HG02759 (cell line): ENCODE results near the gene SEMA4D.
"Not testable (repeated sequence)": the region's sequence is repeated elsewhere in the genome, so short reads cannot be mapped to it uniquely, and the experiment has no call there.

Source experiments
- ATAC-seq: cut with Tn5 transposase; IDR thresholded peaks from one replicate; pipeline ENCODE4 v1.9.1; 2021; ENCODE audit warnings: mild to moderate bottlenecking, moderate library complexity; ENCODE audit not compliant: unreplicated experiment

Gene SEMA4D

DNA sequence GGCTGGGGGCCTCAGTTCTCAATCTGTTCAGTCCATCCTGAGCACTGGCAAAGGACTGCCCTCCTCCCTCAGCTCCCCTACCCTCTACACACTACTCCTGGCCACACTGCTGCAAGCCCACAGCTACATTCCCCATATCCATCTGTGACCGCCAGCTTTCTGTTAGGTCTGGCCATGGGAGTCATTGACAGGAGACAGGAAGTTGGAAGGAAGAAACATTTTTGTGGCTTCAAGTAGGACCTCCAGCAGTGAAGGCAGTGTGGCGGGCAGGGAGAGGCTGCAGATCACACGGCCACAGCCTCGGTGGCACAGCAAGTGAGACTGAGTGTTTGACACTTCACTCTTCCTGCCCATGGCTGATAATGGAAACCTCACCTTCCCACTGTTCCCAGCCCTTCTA lies 123.7 kb downstream of the SEMA4D start:
- no peak for ATAC-seq

DNA sequence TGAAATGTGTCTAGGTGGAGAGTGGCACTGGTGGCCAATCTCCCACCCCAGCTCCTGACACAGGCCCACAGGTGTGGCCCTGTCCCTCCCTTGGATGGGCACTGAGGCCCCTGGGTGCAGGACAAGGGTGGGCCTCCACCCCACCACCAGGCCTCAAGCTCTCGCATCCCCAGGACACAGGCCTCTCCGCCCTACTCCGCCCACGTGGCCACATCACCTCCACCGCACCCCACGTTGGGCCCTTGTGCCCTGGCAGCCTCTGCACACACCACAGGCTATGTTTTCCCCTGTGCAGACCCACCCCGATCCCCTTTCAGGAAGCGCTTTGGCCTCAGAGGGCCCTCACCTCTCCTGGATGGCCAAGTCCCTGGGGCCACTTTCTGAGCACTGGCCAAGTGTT lies 124.9 kb downstream of the SEMA4D start:
- ATAC-seq, result no peak

DNA sequence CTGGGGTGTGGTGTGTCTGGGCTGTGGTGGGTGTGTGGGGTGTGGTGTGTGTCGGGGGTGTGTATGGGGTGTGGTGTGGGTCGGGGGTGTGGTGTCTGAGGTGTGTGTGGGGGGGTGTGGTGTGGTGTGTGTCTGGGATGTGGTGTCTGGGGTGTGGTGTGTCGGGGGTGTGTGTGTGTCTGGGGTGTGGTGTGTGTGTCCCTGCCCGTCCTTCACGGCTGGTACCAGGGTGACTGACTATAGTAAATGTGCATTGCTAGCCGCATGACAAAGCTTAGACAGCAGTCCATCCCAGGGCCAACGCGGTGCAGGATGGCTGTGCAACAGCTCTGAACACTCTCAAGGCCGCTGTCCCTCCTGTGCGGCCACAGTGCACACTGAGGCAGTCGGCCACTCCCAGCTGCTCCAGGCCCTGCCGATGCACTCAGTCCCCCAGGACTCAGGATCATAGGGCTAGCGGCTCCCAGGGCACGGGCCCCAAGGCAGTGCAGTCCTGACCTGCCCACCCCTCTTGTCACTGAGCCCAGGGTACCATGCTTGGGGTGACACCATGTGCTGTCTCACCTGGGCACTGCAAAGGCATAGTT lies 125.6 kb downstream of the SEMA4D start:
- ATAC-seq, result no peak

- ATAC-seq, result not testable (repeated sequence)
These were observed 126.1 kb downstream of the SEMA4D start for GRCh38 chr9:89371791-89372190.

- ATAC-seq, result no peak
These were observed 127.3 kb downstream of the SEMA4D start for GRCh38 chr9:89370593-89370992.

- no peak for ATAC-seq
These were observed 128.9 kb downstream of the SEMA4D start for GRCh38 chr9:89368978-89369377.

DNA sequence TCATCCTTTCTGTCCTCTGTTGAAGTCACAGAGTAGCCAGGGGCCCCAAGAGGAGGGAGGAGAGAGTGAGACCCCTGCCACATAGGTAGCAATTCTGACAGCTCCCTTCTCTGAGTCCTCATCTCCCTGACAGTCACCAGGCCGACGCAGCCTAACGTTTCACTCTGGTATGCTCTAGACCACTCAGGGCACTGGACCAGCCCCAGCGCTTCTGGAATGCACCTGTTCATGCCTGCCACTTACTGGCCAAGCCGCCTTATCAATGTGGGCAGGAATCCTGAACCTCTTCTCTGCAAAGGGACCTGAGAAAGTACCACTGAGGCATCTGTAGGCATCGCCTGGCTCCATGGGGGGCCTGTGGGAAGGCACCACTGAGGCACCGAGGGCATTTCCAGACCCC lies 129.4 kb downstream of the SEMA4D start:
- no peak for ATAC-seq

GRCh38 chr9:89367726-89368437 lies 130.0 kb downstream of the SEMA4D start:
- no peak for ATAC-seq

- ATAC-seq, result no peak
These were observed 130.6 kb downstream of the SEMA4D start for GRCh38 chr9:89367281-89367680.

- ATAC-seq, result no peak
These were observed 131.2 kb downstream of the SEMA4D start for GRCh38 chr9:89366711-89367110.

DNA sequence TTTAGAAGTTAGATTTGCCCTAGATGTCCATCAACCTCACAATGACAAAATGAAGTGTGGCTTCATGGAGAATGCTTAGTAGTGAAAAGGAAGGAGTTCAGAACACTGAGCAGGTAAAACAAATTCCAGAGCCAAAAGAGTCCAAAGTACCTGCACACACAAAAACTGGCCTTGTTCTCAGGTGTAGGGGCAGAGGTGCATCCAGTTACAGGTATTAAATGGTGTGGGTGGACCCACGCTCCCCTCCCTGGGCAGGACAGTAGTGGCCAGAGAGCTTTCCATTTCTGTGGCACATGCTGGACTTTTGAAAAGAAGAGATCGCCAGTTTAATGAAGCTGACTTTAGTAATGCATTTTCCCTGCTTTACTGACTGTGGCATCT lies 132.4 kb downstream of the SEMA4D start:
- no peak for ATAC-seq

DNA sequence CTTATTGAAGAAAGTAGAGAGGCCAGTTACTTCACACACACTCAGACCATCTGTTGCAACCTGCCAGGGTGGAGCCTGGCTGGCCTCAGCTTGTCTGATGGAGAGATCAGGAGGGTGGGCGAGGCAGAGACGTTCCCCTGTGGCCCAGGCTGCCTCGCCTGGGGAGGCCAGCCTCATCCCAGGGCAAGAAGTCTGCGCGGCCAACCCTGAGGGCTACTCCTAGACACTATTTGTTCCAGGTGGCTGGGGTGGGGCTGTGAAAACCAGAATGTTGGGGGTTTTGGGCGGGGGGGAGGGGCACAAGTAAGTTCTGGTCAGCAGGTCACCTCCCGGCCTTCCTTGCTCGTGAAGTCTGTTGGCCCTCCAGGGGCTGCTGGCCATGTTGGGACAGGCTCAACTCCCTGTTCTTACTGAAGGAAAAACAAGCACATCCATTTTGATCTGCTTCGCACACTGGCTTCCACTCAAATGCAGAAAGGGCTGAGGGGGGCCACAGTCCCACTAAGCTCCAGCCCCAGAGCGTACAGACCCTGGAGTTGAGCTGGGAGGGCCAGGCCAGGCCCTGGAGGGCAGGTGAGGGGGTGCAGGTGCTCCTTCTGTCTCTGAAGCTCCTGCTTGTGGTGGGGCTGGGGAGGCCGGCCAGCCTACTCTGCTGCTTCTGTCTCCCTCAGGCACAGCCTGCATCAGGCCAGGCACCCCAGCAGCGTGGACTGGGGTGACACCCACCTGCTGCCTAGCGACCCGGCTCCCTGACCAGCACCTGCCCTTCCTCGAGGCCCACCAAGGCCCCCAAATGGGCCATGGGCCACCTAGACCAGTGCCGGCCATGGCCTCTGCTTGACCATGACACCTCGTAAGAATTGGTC lies 133.0 kb downstream of the SEMA4D start:
- ATAC-seq, result no peak

DNA sequence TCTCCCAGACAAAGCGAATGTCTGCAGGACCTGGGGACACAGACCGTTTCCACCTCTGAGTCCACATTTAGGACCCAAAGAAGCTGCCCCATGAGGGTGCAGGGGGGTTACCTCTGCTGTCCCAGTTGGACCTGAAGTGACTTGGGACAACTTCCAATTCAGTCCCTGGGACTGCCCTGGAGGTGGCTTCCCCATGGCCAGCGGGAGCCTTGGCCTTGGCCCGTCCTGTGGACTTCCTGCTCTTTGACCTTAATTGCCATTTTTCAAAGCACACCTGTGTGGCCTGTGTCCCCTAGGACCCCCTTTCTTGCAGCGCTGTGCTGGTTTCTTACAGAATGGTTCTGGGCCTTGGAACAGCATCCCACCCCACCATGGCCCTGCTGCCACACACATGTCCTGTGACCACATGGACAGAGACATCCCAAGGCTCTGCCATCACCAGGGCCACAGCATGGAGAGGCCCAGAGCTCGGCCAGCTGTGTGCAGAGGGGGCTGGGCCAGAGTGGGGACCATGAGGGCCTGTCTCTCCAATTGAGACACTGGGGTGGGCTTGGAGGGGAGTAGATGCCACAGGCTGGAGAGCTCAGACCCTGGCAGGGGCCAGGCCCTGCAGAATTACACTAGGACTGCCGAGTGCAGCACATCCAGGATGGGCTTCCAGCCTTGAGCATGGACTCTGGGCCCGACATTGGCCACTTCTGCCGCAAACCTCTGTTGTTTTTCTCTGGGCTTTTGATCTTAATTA lies 133.8 kb downstream of the SEMA4D start:
- no peak for ATAC-seq

GRCh38 chr9:89363311-89363670 lies 134.6 kb downstream of the SEMA4D start:
- no peak for ATAC-seq

GRCh38 chr9:89362647-89363310 lies 135.1 kb downstream of the SEMA4D start:
- no peak for ATAC-seq

DNA sequence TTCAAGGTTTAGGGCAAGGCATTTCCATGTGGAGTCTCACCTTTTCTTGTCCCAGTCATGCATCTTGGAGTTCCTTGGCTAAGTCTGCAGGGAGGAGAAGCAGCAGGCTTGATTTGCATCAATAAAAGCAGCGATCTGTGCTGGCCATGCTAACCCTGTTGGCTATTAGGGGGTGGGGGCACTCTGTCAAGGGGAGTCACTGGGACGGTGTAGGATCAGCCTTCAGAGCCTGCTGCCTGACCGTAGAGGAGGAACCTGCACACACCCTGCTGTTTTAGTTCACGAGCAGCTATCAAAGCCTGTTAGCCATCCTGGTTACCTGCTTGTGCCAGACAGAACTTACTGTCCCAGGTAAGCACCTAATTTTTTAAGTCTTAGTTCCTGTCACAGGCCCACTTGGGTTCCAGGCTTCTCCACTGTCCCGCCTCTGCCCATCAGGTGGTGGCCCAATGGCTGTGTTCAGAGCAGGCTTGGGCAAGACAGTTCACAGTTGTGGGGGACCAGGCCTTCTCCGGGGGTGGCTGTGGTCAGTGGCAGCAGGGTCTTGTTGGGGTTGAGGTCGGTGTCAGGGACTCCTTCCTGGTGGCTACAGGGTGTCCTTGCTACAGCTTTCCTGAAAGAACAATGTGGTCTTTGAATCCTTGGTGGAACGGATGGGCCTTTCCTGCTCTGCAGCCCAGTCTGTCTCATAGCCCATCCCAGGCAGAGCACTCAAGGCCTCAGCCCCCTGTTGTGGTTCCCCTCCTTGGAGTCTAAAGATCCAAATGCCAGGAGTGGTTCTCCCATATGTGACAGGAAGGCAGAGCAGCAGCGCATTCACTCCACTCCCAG lies 135.9 kb downstream of the SEMA4D start:
- no peak for ATAC-seq

- no peak for ATAC-seq
These were observed 136.9 kb downstream of the SEMA4D start for GRCh38 chr9:89361031-89361430.

DNA sequence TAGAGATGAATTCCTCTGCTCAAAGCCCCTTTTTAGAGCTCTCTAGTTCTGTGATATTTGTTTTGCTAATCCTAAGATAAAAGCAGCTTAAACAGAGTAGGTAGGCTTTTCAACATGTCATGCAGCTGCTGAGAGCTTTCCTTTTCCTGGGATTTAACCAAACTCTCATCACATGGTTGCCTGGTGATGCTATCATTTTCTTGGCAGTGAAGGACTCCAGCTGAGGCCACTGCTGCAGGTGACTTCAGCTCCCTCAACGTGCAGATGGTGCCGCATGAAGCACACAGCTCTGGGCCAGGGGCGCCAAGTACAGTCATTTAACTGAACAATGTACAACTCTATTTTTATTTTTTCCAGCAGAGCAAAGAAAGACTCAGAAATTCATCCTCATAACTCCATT lies 137.4 kb downstream of the SEMA4D start:
- ATAC-seq, result no peak

DNA sequence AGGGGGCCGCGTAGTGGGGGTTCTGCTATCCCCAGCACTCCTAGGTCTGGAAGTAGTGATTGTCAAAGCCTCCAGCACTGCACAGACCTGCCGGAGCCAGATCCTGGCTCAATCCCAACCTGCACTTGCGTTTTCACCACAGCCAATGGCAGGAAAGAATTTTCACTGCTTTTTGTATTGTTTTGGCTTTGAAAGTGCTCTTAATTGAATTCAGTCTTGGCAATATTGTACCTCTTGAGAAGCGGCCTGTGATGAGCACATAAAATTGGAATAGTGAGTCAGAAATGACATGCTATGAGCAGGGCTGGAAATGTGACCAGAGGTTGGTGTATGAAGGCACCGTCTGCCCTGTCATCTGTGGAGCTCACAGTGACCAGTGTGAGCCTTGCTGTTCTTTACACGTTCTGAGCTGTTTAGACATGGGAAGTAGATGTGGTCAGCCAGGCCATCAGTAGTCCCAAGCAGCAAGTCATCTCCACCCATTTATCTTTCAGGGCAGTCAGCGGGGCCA lies 138.1 kb downstream of the SEMA4D start:
- no peak for ATAC-seq

DNA sequence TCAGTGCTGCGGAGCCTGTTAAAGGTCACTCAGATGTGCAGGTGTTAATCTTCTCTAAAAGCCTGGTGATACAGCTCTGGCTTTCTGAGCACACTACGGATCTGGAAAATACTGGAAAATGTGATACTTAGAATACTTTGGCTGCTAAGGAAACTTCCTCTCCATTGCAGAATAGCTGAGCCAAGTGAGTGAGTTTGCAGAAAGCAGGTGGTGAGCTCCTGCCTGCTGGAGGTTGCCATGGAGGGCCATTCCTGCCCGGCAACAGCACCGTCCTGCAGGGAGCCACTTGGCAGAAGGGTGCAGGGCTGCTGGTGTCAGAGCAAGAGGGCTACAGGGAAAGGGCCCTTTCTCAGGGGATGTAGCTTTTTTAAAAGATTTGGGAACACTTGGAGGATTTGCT lies 138.9 kb downstream of the SEMA4D start:
- ATAC-seq, result no peak
